Astrocyte (in vitro differentiated cells and primary cell): ENCODE measurements around the gene AMPD2.
"Not testable (repeated sequence)": the region's sequence is repeated elsewhere in the genome, so short reads cannot be mapped to it uniquely, and the experiment has no call there.

ENCODE experiments used
- CTCF ChIP-seq: IDR thresholded peaks from 2 replicates; pipeline ENCODE4 v1.5.1; 2011; ENCODE audit warnings: low read depth, mild to moderate bottlenecking, inconsistent platforms, low read length, moderate library complexity; ENCODE audit not compliant: insufficient read depth
- EZH2 ChIP-seq: IDR thresholded peaks from 2 replicates; pipeline ENCODE4 v1.6.1; 2012; ENCODE audit warnings: mild to moderate bottlenecking, low read length, inconsistent platforms; ENCODE audit not compliant: insufficient read depth

GRCh38 chr1:109660691-109661026 is 41.0 kb downstream of the AMPD2 start:
- not testable (repeated sequence) for TF ChIP-seq CTCF, EZH2
